ENCODE measurements around the gene GPATCH4. TPM values are rescaled to one million over a fixed set of nuclear protein-coding genes. Genes with fewer than 3 reads are reported as not detected.
A peak's percentile ranks its signal among the peaks of the same experiment; 100 is the strongest.

The GPATCH4 gene
- total RNA-seq, result 10 to 100 TPM; 17.4 to 25.9 (median 21.5) TPM
- long read RNA-seq, donor 1, transcript GPATCH4-201 (8 exons, 1,972 nt), result major isoform, 29 of 34 reads
- long read RNA-seq, donor 1, partial matches to known transcripts, result 0 of 34 reads
- long read RNA-seq, donor 1, other reads (novel, unspliced or antisense), result 5 of 34 reads
- long read RNA-seq, donor 2, transcript GPATCH4-201 (8 exons, 1,972 nt), result major isoform, 13 of 17 reads
- long read RNA-seq, donor 2, partial matches to known transcripts, result 0 of 17 reads
- long read RNA-seq, donor 2, other reads (novel, unspliced or antisense), result 4 of 17 reads

DNA sequence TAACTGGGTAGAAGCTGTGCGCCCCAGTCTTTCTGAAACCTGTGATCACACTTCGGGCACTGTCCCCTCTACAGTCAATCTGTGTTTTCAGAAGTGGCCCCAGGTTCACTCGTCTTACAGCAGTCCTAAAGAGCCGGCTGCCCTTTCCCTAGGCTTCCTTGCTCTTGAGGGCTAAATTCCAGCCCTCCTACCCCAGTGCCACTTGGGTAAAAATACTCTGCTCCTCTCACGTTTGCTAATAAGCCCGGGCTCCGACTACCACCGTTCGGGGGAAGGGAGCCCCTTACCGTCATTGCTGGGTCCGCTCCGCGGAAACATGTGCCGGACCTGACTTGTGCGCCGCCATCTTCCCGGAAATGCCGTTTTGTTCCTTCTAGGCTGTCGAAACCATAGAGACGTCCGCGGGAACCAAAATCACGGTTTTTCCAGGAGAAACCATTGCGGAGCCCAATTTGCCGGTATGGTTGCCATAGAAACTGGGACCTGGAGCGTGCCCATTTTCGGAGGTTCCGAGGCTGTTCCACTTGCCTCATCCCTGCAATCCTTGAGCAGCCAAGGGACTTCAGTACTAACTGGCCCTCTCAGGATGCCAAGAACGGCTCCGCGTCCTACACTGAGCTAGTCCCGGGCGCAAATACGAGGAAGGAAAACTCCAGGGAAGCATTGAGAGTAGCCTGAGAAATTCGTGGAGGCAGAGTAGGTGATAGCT lies at the start of gene GPATCH4:
GPATCH4 (minus strand) TSS at position 358 of the 709 bp plus-strand sequence.
- no peaks in the 10 kb centered on the region for H3K9me3 ChIP-seq
- H3K4me3 ChIP-seq, result peak within 1 kb of the TSS; percentile 41
- H3K36me3 ChIP-seq (ENCODE audit: low read depth), result no peaks in the 10 kb centered on the region
- DNase-seq (peak; percentile 76 to 83 (median 78)), ATAC-seq (peak; percentile 89)
- peaks cover 13% of the 10 kb centered on the region for H3K4me1 ChIP-seq (ENCODE audit: low read depth)
- intact Hi-C loops (cut with DNase I, micrococcal nuclease), result loop anchor here (10.0 kb wide), 2 partner anchors 116 to 146 kb away; no protein-coding TSS in a partner anchor
- TF ChIP-seq, protein P1, sequence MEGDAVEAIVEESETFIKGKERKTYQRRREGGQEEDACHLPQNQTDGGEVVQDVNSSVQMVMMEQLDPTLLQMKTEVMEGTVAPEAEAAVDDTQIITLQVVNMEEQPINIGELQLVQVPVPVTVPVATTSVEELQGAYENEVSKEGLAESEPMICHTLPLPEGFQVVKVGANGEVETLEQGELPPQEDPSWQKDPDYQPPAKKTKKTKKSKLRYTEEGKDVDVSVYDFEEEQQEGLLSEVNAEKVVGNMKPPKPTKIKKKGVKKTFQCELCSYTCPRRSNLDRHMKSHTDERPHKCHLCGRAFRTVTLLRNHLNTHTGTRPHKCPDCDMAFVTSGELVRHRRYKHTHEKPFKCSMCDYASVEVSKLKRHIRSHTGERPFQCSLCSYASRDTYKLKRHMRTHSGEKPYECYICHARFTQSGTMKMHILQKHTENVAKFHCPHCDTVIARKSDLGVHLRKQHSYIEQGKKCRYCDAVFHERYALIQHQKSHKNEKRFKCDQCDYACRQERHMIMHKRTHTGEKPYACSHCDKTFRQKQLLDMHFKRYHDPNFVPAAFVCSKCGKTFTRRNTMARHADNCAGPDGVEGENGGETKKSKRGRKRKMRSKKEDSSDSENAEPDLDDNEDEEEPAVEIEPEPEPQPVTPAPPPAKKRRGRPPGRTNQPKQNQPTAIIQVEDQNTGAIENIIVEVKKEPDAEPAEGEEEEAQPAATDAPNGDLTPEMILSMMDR (IDR thresholded peaks at IDR 0.05), result no peak

DNA sequence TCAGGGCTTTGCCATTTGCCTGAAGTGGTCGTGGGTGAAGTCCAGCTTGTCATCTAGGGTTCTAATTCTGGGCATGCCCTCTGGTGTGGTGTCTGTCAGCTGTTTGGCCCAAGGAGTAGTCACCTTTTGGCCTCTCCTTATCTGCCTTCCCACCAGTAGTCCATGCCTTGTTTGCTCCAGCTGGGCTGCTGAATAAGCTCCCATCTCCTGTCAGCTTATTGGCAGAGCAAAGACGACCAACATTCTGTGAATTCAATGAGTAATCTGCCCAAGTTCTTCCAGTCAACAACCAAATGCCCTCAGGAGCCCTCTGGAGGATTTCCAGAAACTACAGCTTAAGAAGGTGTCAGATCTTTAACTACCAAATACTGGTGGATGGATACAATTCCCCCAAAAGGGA lies 47.7 kb upstream of the GPATCH4 start:
- Histone ChIP-seq H3K4me3 (no peak overlapping the region), H3K36me3 (ENCODE audit: low read depth) (no peaks in the 10 kb centered on the region), H3K9me3 (no peaks in the 10 kb centered on the region), H3K4me1 (ENCODE audit: low read depth) (no peaks in the 10 kb centered on the region)
- TF ChIP-seq, protein P1 (IDR thresholded peaks at IDR 0.05), result no peak
- DNase-seq (no peak), ATAC-seq (no peak)
- intact Hi-C loops (cut with DNase I, micrococcal nuclease), result no loop called here

- intact Hi-C loops (cut with DNase I, micrococcal nuclease), result no loop called here
- no peak for ATAC-seq
Measured at GRCh38 chr1:156648496-156648895, 47.2 kb upstream of the GPATCH4 start.

DNA sequence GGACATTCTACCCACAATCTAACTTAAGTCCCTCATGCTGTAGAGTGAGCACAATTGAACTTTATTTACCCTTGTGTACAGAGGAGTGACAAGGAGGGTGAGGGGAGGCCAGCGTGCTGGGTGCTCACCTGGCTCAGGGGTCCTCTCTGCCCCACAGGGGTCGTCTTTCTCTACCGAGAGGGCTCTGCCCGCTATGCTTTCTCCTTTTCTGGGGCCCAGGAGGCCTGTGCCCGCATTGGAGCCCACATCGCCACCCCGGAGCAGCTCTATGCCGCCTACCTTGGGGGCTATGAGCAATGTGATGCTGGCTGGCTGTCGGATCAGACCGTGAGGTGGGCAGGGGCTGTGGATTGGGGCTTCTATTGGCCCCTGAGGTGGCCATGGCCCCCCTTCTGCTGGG lies 46.1 kb upstream of the GPATCH4 start:
- no peaks in the 10 kb centered on the region for H3K9me3 ChIP-seq
- ATAC-seq (no peak), DNase-seq (no peak)
- no peaks in the 10 kb centered on the region for H3K36me3 ChIP-seq (ENCODE audit: low read depth)
- no peak overlapping the region for H3K4me3 ChIP-seq
- intact Hi-C loops (cut with DNase I, micrococcal nuclease), result no loop called here
- TF ChIP-seq, protein P1 (IDR thresholded peaks at IDR 0.05), result no peak
- peaks cover 1% of the 10 kb centered on the region for H3K4me1 ChIP-seq (ENCODE audit: low read depth)

More at GRCh38 chr1:156648496-156648895, 47.2 kb upstream of the GPATCH4 start:
- TF ChIP-seq, protein P1 (IDR thresholded peaks at IDR 0.05), result no peak
- H3K9me3 ChIP-seq, result no peaks in the 10 kb centered on the region
- no peak for DNase-seq
- H3K36me3 ChIP-seq (ENCODE audit: low read depth), result no peaks in the 10 kb centered on the region
- no peaks in the 10 kb centered on the region for H3K4me1 ChIP-seq (ENCODE audit: low read depth)
- H3K4me3 ChIP-seq, result no peak overlapping the region

DNA sequence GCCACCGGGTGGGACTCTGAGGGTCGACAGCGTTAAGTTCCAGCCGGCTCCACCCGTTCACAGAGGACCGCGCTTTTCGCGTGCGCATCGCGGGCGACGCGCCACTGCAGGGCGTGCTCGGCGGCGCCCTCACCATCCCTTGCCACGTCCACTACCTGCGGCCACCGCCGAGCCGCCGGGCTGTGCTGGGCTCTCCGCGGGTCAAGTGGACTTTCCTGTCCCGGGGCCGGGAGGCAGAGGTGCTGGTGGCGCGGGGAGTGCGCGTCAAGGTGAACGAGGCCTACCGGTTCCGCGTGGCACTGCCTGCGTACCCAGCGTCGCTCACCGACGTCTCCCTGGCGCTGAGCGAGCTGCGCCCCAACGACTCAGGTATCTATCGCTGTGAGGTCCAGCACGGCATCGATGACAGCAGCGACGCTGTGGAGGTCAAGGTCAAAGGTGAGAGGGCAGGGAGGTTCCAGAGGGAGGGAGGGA lies 45.5 kb upstream of the GPATCH4 start:
- TF ChIP-seq, protein P1 (IDR thresholded peaks at IDR 0.05), result no peak
- peaks cover 6% of the 10 kb centered on the region for H3K4me1 ChIP-seq (ENCODE audit: low read depth)
- no peaks in the 10 kb centered on the region for H3K9me3 ChIP-seq
- DNase-seq, result no peak
- intact Hi-C loops (cut with DNase I, micrococcal nuclease), result no loop called here
- H3K36me3 ChIP-seq (ENCODE audit: low read depth), result no peaks in the 10 kb centered on the region
- H3K4me3 ChIP-seq, result no peak overlapping the region
- ATAC-seq, result no peak
